ENCODE results near the gene SENP8.
A peak's percentile ranks its signal among the peaks of the same experiment; 100 is the strongest.
"Not testable (repeated sequence)": the region's sequence is repeated elsewhere in the genome, so short reads cannot be mapped to it uniquely, and the experiment has no call there.

SENP8 gene

GRCh38 chr15:72118017-72118978, at the start of gene SENP8, which contains the start of gene MYO9A:
SENP8 (plus strand) TSS chr15:72118403; CDS start chr15:72139624, 21,221 bp downstream.
MYO9A (minus strand) TSS chr15:72118150; CDS start chr15:72046563, 71,587 bp downstream.
- DNase-seq: peak; percentile 98

GRCh38 chr15:72068856-72069255, 49.3 kb upstream of the SENP8 start:
- no peak for DNase-seq

- DNase-seq: no peak
Observed at GRCh38 chr15:72070817-72071447, 47.3 kb upstream of the SENP8 start.

GRCh38 chr15:72071448-72071825, 46.8 kb upstream of the SENP8 start:
- DNase-seq: not testable (repeated sequence)

- DNase-seq: no peak
Observed at GRCh38 chr15:72074335-72075060, 43.7 kb upstream of the SENP8 start.

- no peak for DNase-seq
Observed at GRCh38 chr15:72077950-72078349, 40.3 kb upstream of the SENP8 start.

GRCh38 chr15:72078887-72079286, 39.3 kb upstream of the SENP8 start:
- no peak for DNase-seq

GRCh38 chr15:72082176-72082575, 36.0 kb upstream of the SENP8 start:
- no peak for DNase-seq

GRCh38 chr15:72086010-72086697, 32.0 kb upstream of the SENP8 start:
- no peak for DNase-seq

- DNase-seq: no peak
Observed at GRCh38 chr15:72086920-72087648, 31.1 kb upstream of the SENP8 start.

- DNase-seq: no peak
Observed at GRCh38 chr15:72092006-72092405, 26.2 kb upstream of the SENP8 start.

- no peak for DNase-seq
Observed at GRCh38 chr15:72092691-72093090, 25.5 kb upstream of the SENP8 start.

GRCh38 chr15:72096796-72097195, 21.4 kb upstream of the SENP8 start:
- no peak for DNase-seq

- no peak for DNase-seq
Observed at GRCh38 chr15:72098040-72098439, 20.2 kb upstream of the SENP8 start.

- no peak for DNase-seq
Observed at GRCh38 chr15:72099155-72099554, 19.0 kb upstream of the SENP8 start.

- DNase-seq: not testable (repeated sequence)
Observed at GRCh38 chr15:72100551-72100950, 17.7 kb upstream of the SENP8 start.

GRCh38 chr15:72105111-72105510, 13.1 kb upstream of the SENP8 start:
- DNase-seq: no peak

- no peak for DNase-seq
Observed at GRCh38 chr15:72106068-72106467, 12.1 kb upstream of the SENP8 start.

- DNase-seq: no peak
Observed at GRCh38 chr15:72110355-72110754, 7.8 kb upstream of the SENP8 start.

- DNase-seq: no peak
Observed at GRCh38 chr15:72112116-72112515, 6.1 kb upstream of the SENP8 start.

- no peak for DNase-seq
Observed at GRCh38 chr15:72112805-72113204, 5.4 kb upstream of the SENP8 start.
